Daoy (cell line): Measurements from ENCODE around the gene EXOC3L4. TPM values are rescaled to one million over a fixed set of nuclear protein-coding genes. Genes with fewer than 3 reads are reported as not detected.
"Not testable (repeated sequence)": the region's sequence is repeated elsewhere in the genome, so short reads cannot be mapped to it uniquely, and the experiment has no call there.

ENCODE experiments used
- DNase-seq: peaks from one replicate; pipeline ENCODE4 v3.0.0-alpha.2; 2015; ENCODE audit warnings: low read depth
- total RNA-seq: library from RNA; depleted of rRNA; stranded (reverse); fragments of >200 nt; shearing (Covaris generic); gene quantifications from 2 replicates; pipeline ENCODE4 v1.2.3, GENCODE V29; 2014; rRNA removed

The EXOC3L4 gene
- total RNA-seq, result 0.97 TPM in 1 of 2 replicates, not detected in the other

GRCh38 chr14:103094406-103095209 lies at the start of gene EXOC3L4:
Gene EXOC3L4 (plus strand): TSS chr14:103094725. CDS start chr14:103100220, 5,495 bp downstream.
- DNase-seq, result no peak

GRCh38 chr14:103045371-103045869 lies 49.1 kb upstream of the EXOC3L4 start:
- no peak for DNase-seq

- DNase-seq, result not testable (repeated sequence)
Observed at GRCh38 chr14:103047453-103047852, 47.1 kb upstream of the EXOC3L4 start.

GRCh38 chr14:103050935-103051334 lies 43.6 kb upstream of the EXOC3L4 start:
- no peak for DNase-seq

GRCh38 chr14:103052407-103052806 lies 42.1 kb upstream of the EXOC3L4 start:
- DNase-seq, result no peak

GRCh38 chr14:103055695-103056094 lies 38.8 kb upstream of the EXOC3L4 start:
- no peak for DNase-seq

- DNase-seq, result peak; percentile 88
Observed at GRCh38 chr14:103056322-103057027, 38.0 kb upstream of the EXOC3L4 start.

GRCh38 chr14:103057028-103057371 lies 37.5 kb upstream of the EXOC3L4 start:
- peak; percentile 45 for DNase-seq

GRCh38 chr14:103057372-103058163 lies 37.0 kb upstream of the EXOC3L4 start, which contains the start of gene CDC42BPB:
Gene CDC42BPB (minus strand): TSS chr14:103057549. CDS start chr14:103057173, 376 bp downstream.
- peak; percentile 98 for DNase-seq

- no peak for DNase-seq
Observed at GRCh38 chr14:103058164-103059055, 36.1 kb upstream of the EXOC3L4 start.

GRCh38 chr14:103059556-103059955 lies 35.0 kb upstream of the EXOC3L4 start:
- no peak for DNase-seq

GRCh38 chr14:103061482-103061976 lies 33.0 kb upstream of the EXOC3L4 start:
- no peak for DNase-seq

- DNase-seq, result no peak
Observed at GRCh38 chr14:103064436-103064835, 30.1 kb upstream of the EXOC3L4 start.

- DNase-seq, result no peak
Observed at GRCh38 chr14:103064978-103065377, 29.5 kb upstream of the EXOC3L4 start.

- no peak for DNase-seq
Observed at GRCh38 chr14:103065861-103066260, 28.7 kb upstream of the EXOC3L4 start.

GRCh38 chr14:103066399-103066798 lies 28.1 kb upstream of the EXOC3L4 start:
- DNase-seq, result no peak

GRCh38 chr14:103067231-103067954 lies 27.1 kb upstream of the EXOC3L4 start:
- peak; percentile 48 for DNase-seq

GRCh38 chr14:103068351-103069073 lies 26.0 kb upstream of the EXOC3L4 start:
- no peak for DNase-seq

- no peak for DNase-seq
Observed at GRCh38 chr14:103070263-103070885, 24.2 kb upstream of the EXOC3L4 start.
